Activated T-helper 1 cell treated with anti-CD3 and anti-CD28 coated beads, Interleukin-12 subunit alpha, Interleukin-12 subunit beta, Interleukin-2, Interleukin-4 antibody, amounts not matched to agents 30 ng/mL and 10 ng/mL and 1 ng/mL, durations not matched to agents 14 hours and 24 hours and 36 hours (primary cell): Measurements from ENCODE around the gene MRNIP. TPM values are rescaled to one million over a fixed set of nuclear protein-coding genes. Genes with fewer than 3 reads are reported as not detected.
"Not testable (repeated sequence)": the region's sequence is repeated elsewhere in the genome, so short reads cannot be mapped to it uniquely, and the experiment has no call there.

ENCODE experiments used
- DNase-seq: peaks from one replicate; pipeline ENCODE4 v3.0.0; 2021; ENCODE audit warnings: low spot score
- H3K27ac Mint-ChIP-seq: one replicate; pipeline ENCODE4 v1.8.0; 2021; ENCODE audit warnings: mild to moderate bottlenecking, mixed read lengths
- H3K27me3 Mint-ChIP-seq: one replicate; pipeline ENCODE4 v1.8.0; 2022; ENCODE audit warnings: mild to moderate bottlenecking, moderate library complexity, mixed read lengths; ENCODE audit not compliant: insufficient read depth
- H3K36me3 Mint-ChIP-seq: one replicate; pipeline ENCODE4 v1.8.0; 2021; ENCODE audit warnings: low read depth, mixed read lengths
- H3K4me1 Mint-ChIP-seq: one replicate; pipeline ENCODE4 v1.8.0; 2021; ENCODE audit warnings: low read depth, mixed read lengths
- H3K4me3 Mint-ChIP-seq: one replicate; pipeline ENCODE4 v1.8.0; 2021; ENCODE audit warnings: mild to moderate bottlenecking, moderate library complexity, mixed read lengths
- H3K9me3 Mint-ChIP-seq: one replicate; pipeline ENCODE4 v1.8.0; 2021; ENCODE audit warnings: mixed read lengths
- intact Hi-C: fragments of 100-400 bp; cut with micrococcal nuclease; formaldehyde crosslinking; loops from one replicate; pipeline ENCODE4 v1.15.1; 2024
- total RNA-seq: library from RNA; stranded (reverse); gene quantifications from 2 replicates; pipeline ENCODE4 v1.2.3, GENCODE V29; 2022

The MRNIP gene
- total RNA-seq, 1 donor from 2014 or later = 24.6 TPM

DNA sequence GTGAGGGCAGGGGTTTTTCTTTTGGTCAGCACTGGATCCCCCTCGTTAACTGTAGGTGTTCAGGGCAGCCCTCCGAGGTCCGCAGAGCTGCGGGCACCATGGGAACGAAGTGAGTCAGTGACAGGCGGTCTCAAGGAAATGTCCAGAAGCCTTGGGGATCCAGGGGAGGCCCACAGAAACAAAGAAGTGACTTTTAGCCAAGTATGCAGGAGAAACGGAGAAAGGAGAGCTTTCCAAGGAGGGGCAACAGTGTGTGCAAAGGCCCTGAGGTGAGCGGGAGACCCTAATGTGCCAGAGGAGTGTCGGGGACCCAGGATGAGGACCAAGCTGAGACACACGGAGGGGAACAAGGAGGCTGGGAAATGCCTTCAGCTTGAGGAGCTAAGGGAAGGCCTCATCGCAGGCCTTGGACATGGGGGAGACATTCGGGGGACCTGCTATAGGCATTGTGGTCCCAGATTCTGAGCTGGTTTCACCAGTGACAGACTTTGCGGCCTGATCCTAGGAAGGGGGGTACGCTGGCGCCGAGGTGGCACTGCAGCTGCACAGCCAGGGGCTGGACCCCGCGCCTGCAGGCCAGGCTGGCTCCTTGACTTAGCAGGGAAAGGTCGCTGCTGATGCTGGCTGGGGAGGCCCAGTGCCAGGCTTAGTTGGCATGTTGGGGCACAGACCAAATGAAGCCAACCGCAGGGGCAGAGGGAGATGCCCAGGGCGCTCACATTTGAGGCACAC lies 61.6 kb downstream of the MRNIP start:
- Mint-ChIP-seq H3K36me3 (peaks cover 15% of the 10 kb centered on the region), H3K9me3 (no peaks in the 10 kb centered on the region), H3K4me1 (peaks cover 14% of the 10 kb centered on the region), H3K27me3 (no peaks in the 10 kb centered on the region), H3K4me3 (peak overlapping the region; percentile 67), H3K27ac (peak overlapping the region; percentile 40)
- DNase-seq = no peak
- intact Hi-C loops = loop anchor here (1.0 to 5.0 kb wide), 3 partner anchors 34 to 275 kb away; partner anchors contain the start of genes MAML1 and RNF130

DNA sequence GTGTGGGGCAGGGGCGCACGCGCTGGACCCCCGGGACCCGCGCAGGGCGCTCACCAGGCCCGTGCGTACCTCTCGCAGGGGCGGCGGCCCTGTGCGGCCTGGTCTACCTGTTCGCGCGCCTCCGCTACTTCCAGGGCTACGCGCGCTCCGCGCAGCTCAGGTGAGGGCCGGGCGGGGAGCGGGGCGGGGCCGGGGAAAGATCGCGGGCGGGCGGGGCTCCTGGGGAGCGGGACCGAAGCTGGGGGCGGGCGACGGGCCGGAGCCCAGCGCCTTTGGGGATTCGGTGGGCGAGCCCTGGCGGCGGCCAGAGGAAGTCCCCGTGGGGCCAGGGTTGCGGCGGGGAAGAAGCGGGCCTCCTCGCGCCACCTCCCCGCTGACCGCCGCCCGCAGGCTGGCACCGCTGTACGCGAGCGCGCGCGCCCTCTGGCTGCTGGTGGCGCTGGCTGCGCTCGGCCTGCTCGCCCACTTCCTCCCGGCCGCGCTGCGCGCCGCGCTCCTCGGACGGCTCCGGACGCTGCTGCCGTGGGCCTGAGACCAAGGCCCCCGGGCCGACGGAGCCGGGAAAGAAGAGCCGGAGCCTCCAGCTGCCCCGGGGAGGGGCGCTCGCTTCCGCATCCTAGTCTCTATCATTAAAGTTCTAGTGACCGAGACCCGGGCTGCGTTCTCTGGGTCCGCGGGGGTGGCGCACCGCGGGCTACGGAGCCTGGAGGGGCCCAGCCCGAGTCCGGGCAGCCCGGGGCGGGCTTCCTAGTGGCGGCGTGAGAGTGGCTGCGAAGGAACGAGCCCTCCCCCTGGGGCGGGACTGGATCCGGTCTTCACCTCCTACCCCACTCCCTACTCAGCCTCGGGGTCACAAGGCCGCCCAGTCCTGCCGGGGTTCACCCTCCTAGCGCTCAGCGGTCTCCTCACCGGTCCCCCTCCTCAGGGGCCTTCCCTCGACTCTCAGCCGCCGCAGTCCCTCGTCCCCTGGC lies 62.5 kb downstream of the MRNIP start:
- Mint-ChIP-seq H3K27ac (peak overlapping the region; percentile 40), H3K9me3 (no peaks in the 10 kb centered on the region)

DNA sequence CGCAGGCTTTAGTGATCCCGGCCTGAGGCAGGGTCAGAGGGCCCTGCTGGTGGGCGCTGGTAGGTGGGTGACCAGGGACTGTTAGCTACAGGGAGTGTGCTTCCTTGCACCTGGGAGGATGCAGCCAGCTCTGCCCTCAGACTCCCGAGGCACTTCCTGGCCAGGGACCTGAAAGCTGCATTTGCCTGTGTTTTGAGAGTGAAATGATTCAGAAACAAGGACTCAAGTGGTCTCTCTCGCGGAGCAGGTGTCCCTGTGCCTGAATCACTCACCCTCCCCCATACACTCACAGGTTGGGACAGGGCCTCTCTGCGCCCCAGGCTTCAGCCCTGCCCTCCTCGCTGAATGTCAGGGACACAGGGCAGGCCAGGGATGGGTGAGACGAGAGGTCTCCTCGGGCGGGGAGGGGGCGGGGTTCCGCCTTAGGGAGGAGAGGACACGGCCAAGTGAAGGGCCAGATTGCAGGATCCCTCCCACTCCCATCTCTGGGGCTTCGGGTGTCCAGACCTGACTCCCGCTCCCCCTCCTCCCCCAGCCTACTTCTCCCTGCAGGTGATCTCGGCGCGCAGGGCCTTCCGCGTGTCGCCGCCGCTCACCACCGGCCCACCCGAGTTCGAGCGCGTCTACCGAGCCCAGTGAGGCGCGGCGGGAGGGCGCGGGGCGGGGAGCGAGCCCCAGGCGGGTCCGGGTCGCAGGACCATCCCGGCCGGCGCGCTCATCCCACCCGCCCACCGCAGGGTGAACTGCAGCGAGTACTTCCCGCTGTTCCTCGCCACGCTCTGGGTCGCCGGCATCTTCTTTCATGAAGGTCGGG lies 63.4 kb downstream of the MRNIP start:
- H3K27me3 Mint-ChIP-seq = no peaks in the 10 kb centered on the region
- H3K4me1 Mint-ChIP-seq = peaks cover 8% of the 10 kb centered on the region
- no peaks in the 10 kb centered on the region for H3K9me3 Mint-ChIP-seq
- H3K36me3 Mint-ChIP-seq = peaks cover 13% of the 10 kb centered on the region
- H3K27ac Mint-ChIP-seq = no peak overlapping the region
- intact Hi-C loops = loop anchor here (5.0 kb wide), 1 partner anchor 277 kb away; the partner anchor contains the start of gene RNF130
- DNase-seq = no peak
- H3K4me3 Mint-ChIP-seq = peak overlapping the region; percentile 59

More for the DNA sequence above, 62.5 kb downstream of the MRNIP start:
- intact Hi-C loops = loop anchor here (1.0 to 5.0 kb wide), 3 partner anchors 33 to 276 kb away; partner anchors contain the start of genes MAML1 and RNF130
- H3K36me3 Mint-ChIP-seq = peaks cover 13% of the 10 kb centered on the region
- H3K4me3 Mint-ChIP-seq = peak overlapping the region; percentile 67
- peaks cover 8% of the 10 kb centered on the region for H3K4me1 Mint-ChIP-seq
- no peaks in the 10 kb centered on the region for H3K27me3 Mint-ChIP-seq
- DNase-seq = peak; percentile 63

DNA sequence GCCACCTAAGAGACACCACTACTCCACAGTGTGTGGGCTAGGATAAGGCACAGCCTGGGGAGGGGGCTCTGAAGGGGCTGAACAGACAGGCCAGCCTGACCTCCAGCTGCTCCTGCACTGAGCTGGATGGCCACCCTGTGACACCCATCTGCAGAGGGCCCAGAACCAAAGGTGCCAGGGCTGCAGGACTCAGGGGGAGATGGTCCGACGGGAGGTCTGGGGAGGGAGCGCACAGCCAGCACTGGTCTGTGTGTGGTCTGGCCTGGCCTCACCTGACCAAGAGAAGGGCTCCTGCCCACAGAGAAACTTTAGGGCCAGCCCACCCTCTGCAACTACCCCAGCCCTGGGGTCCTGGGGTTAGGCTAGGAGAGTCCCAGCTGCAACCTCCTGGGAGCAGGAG lies 64.0 kb downstream of the MRNIP start:
- Mint-ChIP-seq H3K27ac (no peak overlapping the region), H3K27me3 (no peaks in the 10 kb centered on the region), H3K4me3 (peak overlapping the region; percentile 59), H3K4me1 (peaks cover 8% of the 10 kb centered on the region), H3K36me3 (peaks cover 9% of the 10 kb centered on the region), H3K9me3 (no peaks in the 10 kb centered on the region)
- intact Hi-C loops = no loop called here
- no peak for DNase-seq

DNA sequence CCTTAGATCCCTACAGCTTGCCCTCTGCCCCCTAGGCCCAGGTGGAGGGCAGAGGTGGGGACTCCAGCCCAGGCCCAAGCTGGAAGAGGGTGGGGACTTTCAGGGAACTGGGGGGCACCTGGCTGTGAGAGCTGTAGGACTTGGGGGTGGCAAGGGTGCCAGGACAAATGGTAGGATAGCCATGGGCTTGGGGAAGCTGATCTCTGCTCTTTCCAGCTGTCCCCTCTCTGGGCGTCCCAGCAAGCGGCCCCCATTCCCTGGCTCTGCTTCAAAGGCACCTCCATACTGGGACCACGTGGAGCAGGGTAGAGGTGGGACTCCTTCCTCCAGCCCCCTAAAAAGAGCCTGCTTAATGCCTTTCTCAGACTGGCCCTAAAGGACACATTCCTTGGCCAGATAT lies 64.4 kb downstream of the MRNIP start:
- H3K36me3 Mint-ChIP-seq = peaks cover 5% of the 10 kb centered on the region
- H3K27me3 Mint-ChIP-seq = no peaks in the 10 kb centered on the region
- intact Hi-C loops = no loop called here
- DNase-seq = no peak
- no peak overlapping the region for H3K27ac Mint-ChIP-seq
- peak overlapping the region; percentile 59 for H3K4me3 Mint-ChIP-seq
- peaks cover 8% of the 10 kb centered on the region for H3K4me1 Mint-ChIP-seq
- no peaks in the 10 kb centered on the region for H3K9me3 Mint-ChIP-seq

DNA sequence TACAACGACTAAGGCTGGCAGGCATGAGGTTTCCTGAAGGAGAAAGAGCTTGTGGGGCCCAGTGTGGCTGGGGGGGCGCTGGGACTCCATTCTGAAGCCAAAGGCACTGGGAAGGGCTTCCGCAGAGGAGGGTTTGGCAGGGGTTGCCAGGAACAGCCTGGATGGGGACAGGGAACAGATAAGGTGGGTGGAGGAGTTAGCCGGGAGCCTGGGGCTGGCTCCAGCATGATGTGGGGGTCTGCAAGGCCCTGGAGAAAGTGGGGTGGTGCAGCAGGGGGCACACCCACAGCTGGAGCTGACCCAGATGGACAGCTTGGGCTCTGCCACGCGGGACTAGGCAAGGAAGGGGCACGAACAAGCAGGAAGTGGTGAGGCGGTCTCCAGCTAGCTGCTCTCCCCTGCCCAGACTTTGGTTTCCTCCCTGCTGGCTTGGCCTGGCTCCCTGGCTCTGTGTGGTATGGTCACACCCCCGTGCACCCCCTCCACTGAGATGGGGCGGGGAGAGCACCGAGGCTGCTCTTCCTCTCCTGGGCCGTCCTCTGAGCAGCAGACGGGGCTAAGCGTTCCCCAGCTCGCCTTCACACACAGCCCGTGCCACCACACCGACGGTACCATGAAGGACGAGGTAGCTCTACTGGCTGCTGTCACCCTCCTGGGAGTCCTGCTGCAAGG lies 65.0 kb downstream of the MRNIP start, which contains the start of gene LTC4S:
Gene LTC4S (plus strand): TSS at position 519 of the 672 bp plus-strand sequence. CDS start 95 bp downstream, at position 614.
- Mint-ChIP-seq H3K27ac (no peak within 1 kb of the TSS), H3K36me3 (peaks cover 4% of the 10 kb centered on the region), H3K27me3 (no peaks in the 10 kb centered on the region), H3K9me3 (no peaks in the 10 kb centered on the region), H3K4me1 (peaks cover 8% of the 10 kb centered on the region), H3K4me3 (peak within 1 kb of the TSS; percentile 59)
- no peak for DNase-seq
- intact Hi-C loops = no loop called here

DNA sequence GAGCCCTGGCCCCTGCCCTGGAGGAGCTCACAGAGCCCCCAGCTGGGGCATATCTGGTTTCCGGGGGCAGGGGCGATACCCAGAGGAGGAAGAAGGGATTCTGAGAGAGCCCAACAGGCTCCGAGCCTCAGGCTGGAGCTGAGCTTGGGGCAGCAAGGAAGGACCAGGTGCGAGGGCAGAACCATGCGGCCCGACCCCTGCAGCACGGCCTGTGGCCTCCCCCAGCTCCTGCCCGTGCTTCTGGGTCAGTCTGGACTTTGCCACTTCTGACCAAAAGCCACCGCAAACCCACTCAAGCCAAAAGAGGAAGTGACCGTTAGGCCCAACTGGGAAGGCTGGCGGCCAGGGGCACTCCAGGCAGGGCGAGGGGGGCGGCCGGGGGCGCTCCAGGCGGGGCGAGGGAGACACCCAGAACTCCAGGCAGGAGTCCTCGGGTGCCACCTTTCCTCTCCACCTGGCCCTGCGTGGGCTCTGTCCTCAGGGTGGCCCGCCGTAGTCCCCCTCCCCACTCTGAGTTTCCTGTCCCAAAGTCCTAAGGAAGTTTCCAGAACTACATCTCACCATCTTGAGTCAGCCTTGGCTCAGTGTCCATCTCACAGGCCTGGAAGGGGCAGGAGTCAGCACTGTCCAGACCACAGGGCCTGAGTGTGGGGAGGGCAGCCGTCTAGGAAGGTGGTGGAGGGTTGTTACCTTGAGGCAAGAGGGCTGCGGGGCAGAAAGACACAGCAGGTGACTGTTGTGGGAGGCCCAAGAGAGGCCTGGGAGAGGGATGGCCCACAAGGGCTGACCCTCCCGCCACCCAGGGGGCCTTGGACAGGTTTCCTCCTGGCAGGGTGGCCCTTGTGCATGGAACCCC lies 65.8 kb downstream of the MRNIP start:
- Mint-ChIP-seq H3K4me3 (peak overlapping the region; percentile 45), H3K4me1 (peaks cover 8% of the 10 kb centered on the region)
- DNase-seq = no peak

DNA sequence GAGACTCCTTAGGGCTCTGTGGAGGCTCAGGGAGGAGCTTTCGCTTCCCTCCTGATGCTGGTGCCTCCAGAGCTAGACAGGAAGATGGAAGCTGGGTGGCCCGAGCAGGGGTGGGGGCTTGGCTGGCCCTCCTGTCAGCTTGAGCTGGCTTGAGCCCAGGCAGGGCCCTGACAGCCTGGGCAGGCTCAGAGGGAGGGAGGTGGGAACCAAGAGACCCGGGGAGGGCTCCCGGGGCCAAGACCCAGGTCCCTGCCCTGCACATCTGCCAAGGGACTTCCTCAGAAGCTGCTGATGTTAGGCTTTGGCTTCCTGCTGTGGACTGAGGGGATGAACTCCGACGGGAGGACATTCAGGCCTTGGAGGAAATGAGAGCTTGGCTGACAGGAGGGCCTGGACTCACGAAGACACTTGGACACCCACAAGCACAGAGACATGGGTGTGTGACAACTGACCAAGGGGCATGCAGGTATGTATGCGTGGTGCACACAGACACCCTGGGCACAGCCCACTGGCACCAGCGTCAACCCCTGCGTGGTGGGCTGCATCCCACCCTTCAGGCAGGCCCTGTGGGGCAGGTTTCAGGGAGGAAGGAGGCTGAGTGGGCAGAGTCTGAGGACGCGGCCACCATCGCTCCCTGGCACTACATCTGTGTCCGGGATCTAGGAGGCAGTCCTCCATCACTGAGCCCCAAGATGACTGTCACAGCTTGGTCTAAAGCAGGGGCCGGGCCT lies 66.6 kb downstream of the MRNIP start:
- H3K27me3 Mint-ChIP-seq = no peaks in the 10 kb centered on the region
- intact Hi-C loops = no loop called here

More for the DNA sequence above, 65.8 kb downstream of the MRNIP start:
- H3K27me3 Mint-ChIP-seq = no peaks in the 10 kb centered on the region
- no peak overlapping the region for H3K27ac Mint-ChIP-seq
- no peaks in the 10 kb centered on the region for H3K9me3 Mint-ChIP-seq
- intact Hi-C loops = no loop called here
- H3K36me3 Mint-ChIP-seq = peaks cover 4% of the 10 kb centered on the region

DNA sequence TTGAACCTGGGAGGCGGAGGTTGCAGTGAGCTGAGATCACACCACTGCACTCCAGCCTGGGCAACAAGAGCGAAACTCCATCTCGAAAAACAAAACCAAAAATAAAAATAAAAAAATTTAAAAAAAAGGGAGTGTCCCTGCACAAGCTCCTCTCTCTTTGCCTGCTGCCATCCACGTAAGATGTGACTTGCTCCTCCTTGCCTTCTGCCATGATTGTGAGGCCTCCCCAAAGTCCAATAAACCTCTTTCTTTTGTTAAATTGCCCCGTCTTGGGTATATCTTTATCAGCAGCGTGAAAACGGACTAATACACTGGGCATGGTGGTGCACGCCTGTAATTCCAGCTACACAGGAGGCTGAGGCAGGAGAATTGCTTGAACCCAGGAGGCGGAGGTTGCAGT lies 69.3 kb downstream of the MRNIP start:
- H3K27me3 Mint-ChIP-seq, H3K4me3 Mint-ChIP-seq, DNase-seq, H3K9me3 Mint-ChIP-seq, H3K27ac Mint-ChIP-seq, H3K36me3 Mint-ChIP-seq, intact Hi-C loops, H3K4me1 Mint-ChIP-seq: not testable (repeated sequence)

More for the DNA sequence above, 66.6 kb downstream of the MRNIP start:
- Mint-ChIP-seq H3K4me1 (peaks cover 8% of the 10 kb centered on the region), H3K4me3 (no peak overlapping the region), H3K9me3 (no peaks in the 10 kb centered on the region), H3K36me3 (peaks cover 4% of the 10 kb centered on the region), H3K27ac (no peak overlapping the region)
- DNase-seq = no peak

DNA sequence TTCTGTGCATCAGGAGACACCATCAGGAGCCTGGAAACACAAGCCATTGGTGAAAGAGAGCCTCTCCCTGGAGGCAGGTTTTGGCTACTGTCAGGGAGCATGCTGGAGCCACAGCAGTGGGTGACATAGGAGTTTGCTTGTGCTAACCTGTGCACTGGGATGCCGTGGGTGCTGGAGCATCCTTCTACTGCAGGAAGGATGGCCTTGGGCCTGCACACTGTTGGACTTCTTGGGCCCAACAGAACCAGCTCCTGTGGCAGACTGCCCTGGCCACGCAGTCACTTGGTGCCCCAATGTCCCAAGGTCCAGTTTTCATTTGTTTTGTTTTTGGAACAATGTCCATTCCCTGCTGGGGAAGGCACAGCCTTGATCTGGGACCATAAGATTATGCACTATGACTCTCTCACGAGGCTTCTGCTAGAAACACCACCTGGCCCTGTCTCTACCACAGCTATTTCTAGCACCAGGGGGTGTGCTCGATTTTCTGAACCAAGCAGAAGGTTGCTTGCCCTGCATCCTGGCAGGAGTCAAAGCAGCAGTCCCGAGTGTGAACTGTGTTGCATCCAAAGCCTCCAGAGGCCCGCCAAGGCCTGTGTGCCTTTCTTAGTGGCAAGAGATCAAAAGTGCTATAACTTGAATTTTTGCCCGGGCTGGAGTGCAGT lies 70.3 kb downstream of the MRNIP start:
- DNase-seq = no peak
- intact Hi-C loops = no loop called here
- H3K4me3 Mint-ChIP-seq = no peak overlapping the region
- H3K27ac Mint-ChIP-seq = no peak overlapping the region
- peaks cover under 1% of the 10 kb centered on the region for H3K4me1 Mint-ChIP-seq
- H3K36me3 Mint-ChIP-seq = no peaks in the 10 kb centered on the region
- H3K9me3 Mint-ChIP-seq = no peaks in the 10 kb centered on the region
- H3K27me3 Mint-ChIP-seq = no peaks in the 10 kb centered on the region
